ENCODE results near the gene CSKMT.

CSKMT gene

GRCh38 chr11:62708793-62709192, 43.7 kb downstream of the CSKMT start:
- no peaks in the 10 kb centered on the region for H3K9me3 ChIP-seq
- H3K4me1 ChIP-seq: peaks cover 11% of the 10 kb centered on the region
- no peaks in the 10 kb centered on the region for H3K27me3 ChIP-seq (ENCODE audit: low read depth)
- in situ Hi-C loops (cut with MboI; ENCODE audit: low sequenced_read_pairs): no loop called here
- DNase-seq (ENCODE audit: low spot score in 2 of 2): no peak
- H3K36me3 ChIP-seq (replicated peaks): peaks cover 81% of the 10 kb centered on the region
- H3K4me3 ChIP-seq: no peak overlapping the region

- Histone ChIP-seq H3K4me3 (no peak overlapping the region), H3K27me3 (ENCODE audit: low read depth) (no peaks in the 10 kb centered on the region), H3K4me1 (peaks cover 11% of the 10 kb centered on the region), H3K36me3 (replicated peaks) (peaks cover 85% of the 10 kb centered on the region), H3K9me3 (no peaks in the 10 kb centered on the region)
- no peak for DNase-seq (ENCODE audit: low spot score in 2 of 2)
- in situ Hi-C loops (cut with MboI; ENCODE audit: low sequenced_read_pairs): no loop called here
These were observed 44.3 kb downstream of the CSKMT start for GRCh38 chr11:62709247-62710000.

- DNase-seq (ENCODE audit: low spot score in 2 of 2): no peak
- Histone ChIP-seq H3K27me3 (ENCODE audit: low read depth) (no peaks in the 10 kb centered on the region), H3K9me3 (no peaks in the 10 kb centered on the region), H3K36me3 (replicated peaks) (peaks cover 85% of the 10 kb centered on the region), H3K4me1 (peaks cover 11% of the 10 kb centered on the region), H3K4me3 (no peak overlapping the region)
- in situ Hi-C loops (cut with MboI; ENCODE audit: low sequenced_read_pairs): no loop called here
These were observed 44.9 kb downstream of the CSKMT start for GRCh38 chr11:62710001-62710345.

- in situ Hi-C loops (cut with MboI; ENCODE audit: low sequenced_read_pairs): no loop called here
- no peak for DNase-seq (ENCODE audit: low spot score in 2 of 2)
- H3K36me3 ChIP-seq (replicated peaks): peaks cover 94% of the 10 kb centered on the region
These were observed 47.2 kb downstream of the CSKMT start for GRCh38 chr11:62712276-62712812.

GRCh38 chr11:62712861-62713260, 47.7 kb downstream of the CSKMT start:
- Histone ChIP-seq H3K36me3 (replicated peaks) (peaks cover 94% of the 10 kb centered on the region), H3K9me3 (no peaks in the 10 kb centered on the region), H3K4me1 (no peaks in the 10 kb centered on the region), H3K27me3 (ENCODE audit: low read depth) (no peaks in the 10 kb centered on the region), H3K4me3 (no peak overlapping the region)
- no peak for DNase-seq (ENCODE audit: low spot score in 2 of 2)
- in situ Hi-C loops (cut with MboI; ENCODE audit: low sequenced_read_pairs): no loop called here

More at GRCh38 chr11:62712276-62712812, 47.2 kb downstream of the CSKMT start:
- H3K9me3 ChIP-seq: no peaks in the 10 kb centered on the region
- H3K4me1 ChIP-seq: no peaks in the 10 kb centered on the region
- H3K27me3 ChIP-seq (ENCODE audit: low read depth): no peaks in the 10 kb centered on the region
- H3K4me3 ChIP-seq: no peak overlapping the region

- in situ Hi-C loops (cut with MboI; ENCODE audit: low sequenced_read_pairs): no loop called here
- H3K4me3 ChIP-seq: no peak overlapping the region
- no peaks in the 10 kb centered on the region for H3K27me3 ChIP-seq (ENCODE audit: low read depth)
- H3K36me3 ChIP-seq (replicated peaks): peaks cover 94% of the 10 kb centered on the region
- H3K4me1 ChIP-seq: no peaks in the 10 kb centered on the region
- H3K9me3 ChIP-seq: no peaks in the 10 kb centered on the region
- no peak for DNase-seq (ENCODE audit: low spot score in 2 of 2)
These were observed 48.2 kb downstream of the CSKMT start for GRCh38 chr11:62713343-62713742.

- Histone ChIP-seq H3K36me3 (replicated peaks) (peaks cover 93% of the 10 kb centered on the region), H3K4me1 (no peaks in the 10 kb centered on the region), H3K27me3 (ENCODE audit: low read depth) (no peaks in the 10 kb centered on the region), H3K4me3 (no peak overlapping the region), H3K9me3 (no peaks in the 10 kb centered on the region)
- in situ Hi-C loops (cut with MboI; ENCODE audit: low sequenced_read_pairs): no loop called here
- DNase-seq (ENCODE audit: low spot score in 2 of 2): no peak
These were observed 50.3 kb downstream of the CSKMT start for GRCh38 chr11:62715150-62716130.

GRCh38 chr11:62716206-62716605, 51.1 kb downstream of the CSKMT start:
- in situ Hi-C loops (cut with MboI; ENCODE audit: low sequenced_read_pairs): no loop called here
- no peak for DNase-seq (ENCODE audit: low spot score in 2 of 2)
- Histone ChIP-seq H3K4me1 (no peaks in the 10 kb centered on the region), H3K9me3 (no peaks in the 10 kb centered on the region), H3K4me3 (no peak overlapping the region), H3K36me3 (replicated peaks) (peaks cover 90% of the 10 kb centered on the region), H3K27me3 (ENCODE audit: low read depth) (no peaks in the 10 kb centered on the region)

GRCh38 chr11:62716816-62717215, 51.7 kb downstream of the CSKMT start:
- in situ Hi-C loops (cut with MboI; ENCODE audit: low sequenced_read_pairs): no loop called here
- no peaks in the 10 kb centered on the region for H3K4me1 ChIP-seq
- H3K4me3 ChIP-seq: no peak overlapping the region
- no peaks in the 10 kb centered on the region for H3K27me3 ChIP-seq (ENCODE audit: low read depth)
- no peaks in the 10 kb centered on the region for H3K9me3 ChIP-seq
- peaks cover 90% of the 10 kb centered on the region for H3K36me3 ChIP-seq (replicated peaks)
- no peak for DNase-seq (ENCODE audit: low spot score in 2 of 2)
